ENCODE results near the gene NCOA3. TPM values are rescaled to one million over a fixed set of nuclear protein-coding genes. Genes with fewer than 3 reads are reported as not detected.
A peak's percentile ranks its signal among the peaks of the same experiment; 100 is the strongest.
"Not testable (repeated sequence)": the region's sequence is repeated elsewhere in the genome, so short reads cannot be mapped to it uniquely, and the experiment has no call there.

Gene NCOA3
- total and polyA plus RNA-seq, 3 donors from 2014 or later, result 18.1 to 32.5 (median 27.6) TPM

DNA sequence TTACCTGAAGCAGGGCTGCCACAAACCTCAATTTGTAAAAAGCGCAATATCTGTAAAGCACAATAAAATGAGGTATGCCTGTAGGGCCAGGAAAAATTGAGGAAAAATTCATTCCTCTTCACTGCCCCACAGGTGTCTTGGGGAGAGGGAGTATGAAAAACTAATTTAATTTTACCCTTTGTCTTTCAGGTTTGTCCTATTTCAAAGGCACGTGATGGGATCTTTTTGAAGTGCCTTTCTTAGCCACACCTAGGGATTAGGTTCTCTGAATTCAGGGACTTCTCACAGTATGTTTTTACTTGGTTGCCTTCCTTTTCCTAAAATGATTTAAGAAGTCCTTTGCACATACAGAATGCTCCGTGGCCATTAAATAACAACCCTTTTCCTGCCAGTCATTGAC, 71.9 kb downstream of the NCOA3 start:
- no peak for DNase-seq
- intact Hi-C loops (cut with DNase I; ENCODE audit: low total_unique reads), result no loop called here
- WGBS, 2 donors, result 57 to 67% methylated on average over 3 of the region's 3 CpGs

GRCh38 chr20:47574616-47575364, 73.1 kb downstream of the NCOA3 start:
- H3K27me3 ChIP-seq, result no peaks in the 10 kb centered on the region
- no peak overlapping the region for H3K4me3 ChIP-seq
- WGBS, 2 donors, result 61 to 63% methylated on average over 4 of the region's 4 CpGs
- no peaks in the 10 kb centered on the region for H3K9me3 ChIP-seq
- intact Hi-C loops (cut with DNase I; ENCODE audit: low total_unique reads), result no loop called here
- TF ChIP-seq POLR2A (IDR thresholded peaks at IDR 0.05), result no peak
- TF ChIP-seq, protein P1, sequence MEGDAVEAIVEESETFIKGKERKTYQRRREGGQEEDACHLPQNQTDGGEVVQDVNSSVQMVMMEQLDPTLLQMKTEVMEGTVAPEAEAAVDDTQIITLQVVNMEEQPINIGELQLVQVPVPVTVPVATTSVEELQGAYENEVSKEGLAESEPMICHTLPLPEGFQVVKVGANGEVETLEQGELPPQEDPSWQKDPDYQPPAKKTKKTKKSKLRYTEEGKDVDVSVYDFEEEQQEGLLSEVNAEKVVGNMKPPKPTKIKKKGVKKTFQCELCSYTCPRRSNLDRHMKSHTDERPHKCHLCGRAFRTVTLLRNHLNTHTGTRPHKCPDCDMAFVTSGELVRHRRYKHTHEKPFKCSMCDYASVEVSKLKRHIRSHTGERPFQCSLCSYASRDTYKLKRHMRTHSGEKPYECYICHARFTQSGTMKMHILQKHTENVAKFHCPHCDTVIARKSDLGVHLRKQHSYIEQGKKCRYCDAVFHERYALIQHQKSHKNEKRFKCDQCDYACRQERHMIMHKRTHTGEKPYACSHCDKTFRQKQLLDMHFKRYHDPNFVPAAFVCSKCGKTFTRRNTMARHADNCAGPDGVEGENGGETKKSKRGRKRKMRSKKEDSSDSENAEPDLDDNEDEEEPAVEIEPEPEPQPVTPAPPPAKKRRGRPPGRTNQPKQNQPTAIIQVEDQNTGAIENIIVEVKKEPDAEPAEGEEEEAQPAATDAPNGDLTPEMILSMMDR (IDR thresholded peaks at IDR 0.05), result no peak
- peaks cover 15% of the 10 kb centered on the region for H3K4me1 ChIP-seq
- DNase-seq, result no peak
- H3K36me3 ChIP-seq (ENCODE audit: low read depth, missing control alignments), result no peaks in the 10 kb centered on the region
- no peak overlapping the region for H3K27ac ChIP-seq

More for the DNA sequence above, 71.9 kb downstream of the NCOA3 start:
- H3K27ac ChIP-seq, result no peak overlapping the region
- TF ChIP-seq, protein P1 (IDR thresholded peaks at IDR 0.05), result no peak
- TF ChIP-seq POLR2A (IDR thresholded peaks at IDR 0.05), result no peak
- no peaks in the 10 kb centered on the region for H3K27me3 ChIP-seq
- H3K9me3 ChIP-seq, result no peaks in the 10 kb centered on the region
- no peak overlapping the region for H3K4me3 ChIP-seq
- no peaks in the 10 kb centered on the region for H3K36me3 ChIP-seq (ENCODE audit: low read depth, missing control alignments)
- H3K4me1 ChIP-seq, result peaks cover 9% of the 10 kb centered on the region

GRCh38 chr20:47576516-47577033, 74.9 kb downstream of the NCOA3 start:
- Histone ChIP-seq H3K4me1 (peaks cover 15% of the 10 kb centered on the region), H3K27ac (no peak overlapping the region), H3K27me3 (no peaks in the 10 kb centered on the region), H3K4me3 (no peak overlapping the region), H3K36me3 (ENCODE audit: low read depth, missing control alignments) (no peaks in the 10 kb centered on the region), H3K9me3 (no peaks in the 10 kb centered on the region)
- TF ChIP-seq, protein P1 (IDR thresholded peaks at IDR 0.05), result no peak
- TF ChIP-seq POLR2A (IDR thresholded peaks at IDR 0.05), result no peak
- peak; percentile 28 for DNase-seq
- intact Hi-C loops (cut with DNase I; ENCODE audit: low total_unique reads), result no loop called here
- WGBS, 2 donors, result 12 to 13% methylated on average over 4 of the region's 4 CpGs

DNA sequence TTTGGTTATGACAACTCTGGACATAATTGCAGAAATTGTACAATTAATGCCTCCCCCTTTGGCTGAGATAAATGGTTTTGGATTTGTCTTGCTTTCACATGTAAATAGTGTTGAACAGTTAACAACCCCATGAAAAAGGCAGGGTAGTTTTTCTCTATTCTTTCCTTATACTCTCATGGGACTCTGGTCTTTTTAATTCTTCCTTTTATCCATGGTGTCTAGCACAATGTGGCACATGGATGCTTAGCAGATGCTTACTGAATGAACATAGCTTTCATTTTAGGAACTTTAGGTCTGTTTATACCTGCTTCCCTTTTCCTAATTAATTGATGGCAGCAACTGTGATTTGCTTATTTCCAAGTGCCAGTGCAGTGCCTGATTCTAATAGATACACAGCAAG, 75.6 kb downstream of the NCOA3 start:
- no peak overlapping the region for H3K27ac ChIP-seq
- TF ChIP-seq, protein P1 (IDR thresholded peaks at IDR 0.05), result no peak
- TF ChIP-seq POLR2A (IDR thresholded peaks at IDR 0.05), result no peak
- H3K36me3 ChIP-seq (ENCODE audit: low read depth, missing control alignments), result no peaks in the 10 kb centered on the region
- no peak overlapping the region for H3K4me3 ChIP-seq
- intact Hi-C loops (cut with DNase I; ENCODE audit: low total_unique reads), result no loop called here
- DNase-seq, result no peak
- no peaks in the 10 kb centered on the region for H3K27me3 ChIP-seq
- no peaks in the 10 kb centered on the region for H3K9me3 ChIP-seq
- peaks cover 15% of the 10 kb centered on the region for H3K4me1 ChIP-seq

GRCh38 chr20:47578543-47578942, 76.9 kb downstream of the NCOA3 start:
- H3K4me1 ChIP-seq, result peaks cover 15% of the 10 kb centered on the region
- intact Hi-C loops (cut with DNase I; ENCODE audit: low total_unique reads), result no loop called here
- DNase-seq, result no peak
- H3K27ac ChIP-seq, result no peak overlapping the region
- TF ChIP-seq, protein P1 (IDR thresholded peaks at IDR 0.05), result no peak
- no peak for TF ChIP-seq POLR2A (IDR thresholded peaks at IDR 0.05)
- WGBS, 2 donors, result 55 to 56% methylated on average over 1 of the region's 1 CpG
- no peaks in the 10 kb centered on the region for H3K9me3 ChIP-seq
- no peaks in the 10 kb centered on the region for H3K27me3 ChIP-seq
- H3K4me3 ChIP-seq, result no peak overlapping the region
- H3K36me3 ChIP-seq (ENCODE audit: low read depth, missing control alignments), result no peaks in the 10 kb centered on the region

- intact Hi-C loops (cut with DNase I; ENCODE audit: low total_unique reads); H3K9me3 ChIP-seq; DNase-seq; H3K36me3 ChIP-seq (ENCODE audit: low read depth, missing control alignments); H3K4me3 ChIP-seq; H3K27me3 ChIP-seq; H3K27ac ChIP-seq: not testable (repeated sequence)
- WGBS, 2 donors, result 88 to 91% methylated on average over 7 of the region's 7 CpGs
- peaks cover 15% of the 10 kb centered on the region for H3K4me1 ChIP-seq
Measured at GRCh38 chr20:47580686-47581085, 79.0 kb downstream of the NCOA3 start.
